HG02840 (cell line): ENCODE results near the gene NPHP4.

Experiments used
- ATAC-seq: cut with Tn5 transposase; IDR thresholded peaks from one replicate; pipeline ENCODE4 v1.9.1; 2021; ENCODE audit warnings: mild to moderate bottlenecking, moderate library complexity, moderate number of reproducible peaks; ENCODE audit not compliant: unreplicated experiment, low FRiP score

NPHP4 gene

GRCh38 chr1:5884110-5884509 lies 108.1 kb downstream of the NPHP4 start:
- ATAC-seq, result no peak

GRCh38 chr1:5883129-5884048 lies 108.8 kb downstream of the NPHP4 start:
- ATAC-seq, result no peak

GRCh38 chr1:5882367-5883128 lies 109.7 kb downstream of the NPHP4 start:
- no peak for ATAC-seq

GRCh38 chr1:5881526-5882222 lies 110.6 kb downstream of the NPHP4 start:
- no peak for ATAC-seq

- no peak for ATAC-seq
These were observed 111.4 kb downstream of the NPHP4 start for GRCh38 chr1:5880630-5881405.

GRCh38 chr1:5879421-5879820 lies 112.8 kb downstream of the NPHP4 start:
- ATAC-seq, result no peak

GRCh38 chr1:5878971-5879370 lies 113.3 kb downstream of the NPHP4 start:
- ATAC-seq, result no peak

- ATAC-seq, result no peak
These were observed 114.3 kb downstream of the NPHP4 start for GRCh38 chr1:5877683-5878530.

GRCh38 chr1:5877001-5877400 lies 115.2 kb downstream of the NPHP4 start:
- ATAC-seq, result no peak

GRCh38 chr1:5876094-5876650 lies 116.1 kb downstream of the NPHP4 start:
- no peak for ATAC-seq

GRCh38 chr1:5875345-5875910 lies 116.8 kb downstream of the NPHP4 start:
- no peak for ATAC-seq

GRCh38 chr1:5874416-5875110 lies 117.7 kb downstream of the NPHP4 start:
- no peak for ATAC-seq

GRCh38 chr1:5873556-5873955 lies 118.7 kb downstream of the NPHP4 start:
- ATAC-seq, result no peak

GRCh38 chr1:5872886-5873285 lies 119.3 kb downstream of the NPHP4 start:
- ATAC-seq, result no peak

GRCh38 chr1:5868931-5869500 lies 123.2 kb downstream of the NPHP4 start:
- ATAC-seq, result no peak

- ATAC-seq, result no peak
These were observed 126.5 kb downstream of the NPHP4 start for GRCh38 chr1:5865774-5866173.

GRCh38 chr1:5865056-5865455 lies 127.2 kb downstream of the NPHP4 start:
- ATAC-seq, result no peak

GRCh38 chr1:5864256-5864655 lies 128.0 kb downstream of the NPHP4 start:
- ATAC-seq, result no peak
